WERI-Rb-1 (cell line): Measurements from ENCODE around the gene WDR31.

Source experiments
- DNase-seq: peaks from one replicate; pipeline ENCODE4 v3.0.0-alpha.2; 2020
- H3K27ac ChIP-seq: fragments of 250-450 bp; sonication (Bioruptor Pico); 2 replicates; pipeline ENCODE4 v1.5.1; 2020; ENCODE audit warnings: mild to moderate bottlenecking, moderate library complexity
- H3K27me3 ChIP-seq: fragments of 250-450 bp; sonication (Bioruptor Pico); 2 replicates; pipeline ENCODE4 v1.5.1; 2021; ENCODE audit warnings: mild to moderate bottlenecking, low read depth, moderate library complexity; ENCODE audit not compliant: insufficient read depth, severe bottlenecking
- H3K36me3 ChIP-seq: fragments of 250-450 bp; sonication (Bioruptor Pico); 2 replicates; pipeline ENCODE4 v1.5.1; 2020; ENCODE audit warnings: mild to moderate bottlenecking, moderate library complexity
- H3K4me3 ChIP-seq: 2 replicates; pipeline ENCODE4 v1.5.1; 2011; ENCODE audit warnings: low read depth, mild to moderate bottlenecking, control low read depth, low read length
- H3K9me3 ChIP-seq: fragments of 250-450 bp; sonication (Bioruptor Pico); 2 replicates; pipeline ENCODE4 v1.5.1; 2021; ENCODE audit warnings: mild to moderate bottlenecking, moderate library complexity; ENCODE audit not compliant: severe bottlenecking
- TF ChIP-seq, protein P1 (sequence below): IDR thresholded peaks from 2 replicates; pipeline ENCODE4 v1.5.1; 2011; ENCODE audit warnings: low read depth, mild to moderate bottlenecking, control low read depth, inconsistent platforms, low read length

WDR31 gene

DNA sequence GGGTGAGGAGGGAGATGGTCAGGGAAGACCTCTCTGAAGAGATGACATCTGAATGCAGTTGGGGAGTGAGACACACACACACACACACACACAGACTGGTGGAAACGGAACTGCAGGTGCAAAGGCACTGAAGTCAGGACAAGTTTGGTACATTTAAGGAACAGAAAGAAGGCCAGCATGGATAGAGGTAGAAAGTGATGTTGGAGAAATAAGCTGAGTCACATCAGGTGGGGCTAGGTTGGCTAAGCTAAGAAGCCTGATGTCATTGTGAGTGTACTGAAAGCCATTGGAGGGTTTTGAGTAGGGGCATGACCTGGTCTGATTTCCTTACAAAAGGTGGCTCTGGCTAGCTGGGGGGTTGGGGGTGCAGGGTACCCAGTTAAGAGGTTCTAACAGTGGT, 12.3 kb upstream of the WDR31 start:
- DNase-seq, result no peak
- TF ChIP-seq, protein P1, sequence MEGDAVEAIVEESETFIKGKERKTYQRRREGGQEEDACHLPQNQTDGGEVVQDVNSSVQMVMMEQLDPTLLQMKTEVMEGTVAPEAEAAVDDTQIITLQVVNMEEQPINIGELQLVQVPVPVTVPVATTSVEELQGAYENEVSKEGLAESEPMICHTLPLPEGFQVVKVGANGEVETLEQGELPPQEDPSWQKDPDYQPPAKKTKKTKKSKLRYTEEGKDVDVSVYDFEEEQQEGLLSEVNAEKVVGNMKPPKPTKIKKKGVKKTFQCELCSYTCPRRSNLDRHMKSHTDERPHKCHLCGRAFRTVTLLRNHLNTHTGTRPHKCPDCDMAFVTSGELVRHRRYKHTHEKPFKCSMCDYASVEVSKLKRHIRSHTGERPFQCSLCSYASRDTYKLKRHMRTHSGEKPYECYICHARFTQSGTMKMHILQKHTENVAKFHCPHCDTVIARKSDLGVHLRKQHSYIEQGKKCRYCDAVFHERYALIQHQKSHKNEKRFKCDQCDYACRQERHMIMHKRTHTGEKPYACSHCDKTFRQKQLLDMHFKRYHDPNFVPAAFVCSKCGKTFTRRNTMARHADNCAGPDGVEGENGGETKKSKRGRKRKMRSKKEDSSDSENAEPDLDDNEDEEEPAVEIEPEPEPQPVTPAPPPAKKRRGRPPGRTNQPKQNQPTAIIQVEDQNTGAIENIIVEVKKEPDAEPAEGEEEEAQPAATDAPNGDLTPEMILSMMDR, result no peak
- Histone ChIP-seq H3K27ac (no peak overlapping the region), H3K4me3 (no peak overlapping the region), H3K36me3 (no peaks in the 10 kb centered on the region), H3K9me3 (no peaks in the 10 kb centered on the region), H3K27me3 (no peaks in the 10 kb centered on the region)

- Histone ChIP-seq H3K27me3 (no peaks in the 10 kb centered on the region), H3K27ac (no peak overlapping the region), H3K36me3 (no peaks in the 10 kb centered on the region), H3K4me3 (no peak overlapping the region), H3K9me3 (no peaks in the 10 kb centered on the region)
- DNase-seq, result no peak
- TF ChIP-seq, protein P1, result no peak
Observed at GRCh38 chr9:113352006-113352405, 11.9 kb upstream of the WDR31 start.

GRCh38 chr9:113350937-113351336, 10.9 kb upstream of the WDR31 start:
- H3K36me3 ChIP-seq, result no peaks in the 10 kb centered on the region
- TF ChIP-seq, protein P1, result no peak
- H3K4me3 ChIP-seq, result no peak overlapping the region
- H3K27me3 ChIP-seq, result no peaks in the 10 kb centered on the region
- no peak overlapping the region for H3K27ac ChIP-seq
- DNase-seq, result no peak
- H3K9me3 ChIP-seq, result no peaks in the 10 kb centered on the region

DNA sequence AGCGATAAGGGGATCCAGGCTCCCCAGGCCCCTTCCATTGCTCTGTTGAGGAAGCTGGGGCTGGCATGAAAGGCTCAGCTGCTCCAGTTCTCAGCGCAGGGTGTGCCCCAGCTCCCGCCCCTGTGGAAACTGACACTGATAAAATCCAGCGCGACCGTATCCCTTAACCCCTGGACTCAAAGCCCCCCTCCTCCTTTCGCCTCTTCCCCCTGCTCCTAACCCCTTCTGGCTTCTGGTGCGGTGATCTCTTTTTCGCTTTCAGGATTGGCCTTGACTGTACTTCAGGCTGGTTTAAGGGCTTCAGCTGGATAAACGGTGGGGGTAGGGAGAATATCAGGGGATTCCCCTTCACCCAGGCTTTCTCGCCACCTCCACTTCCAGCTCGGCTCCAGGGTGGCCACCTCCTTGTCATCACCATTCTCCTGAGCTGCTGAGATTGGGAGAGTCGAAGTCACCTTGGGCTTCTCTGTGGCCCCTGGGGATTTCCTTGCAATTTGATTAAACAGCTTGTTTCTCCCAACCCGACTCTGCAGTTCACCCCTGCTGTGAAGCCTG, 10.1 kb upstream of the WDR31 start:
- H3K9me3 ChIP-seq, result no peaks in the 10 kb centered on the region
- no peaks in the 10 kb centered on the region for H3K36me3 ChIP-seq
- H3K27ac ChIP-seq, result peak overlapping the region; percentile 48
- TF ChIP-seq, protein P1, result no peak
- peak overlapping the region; percentile 14 for H3K4me3 ChIP-seq
- peak; percentile 65 for DNase-seq
- H3K27me3 ChIP-seq, result no peaks in the 10 kb centered on the region

DNA sequence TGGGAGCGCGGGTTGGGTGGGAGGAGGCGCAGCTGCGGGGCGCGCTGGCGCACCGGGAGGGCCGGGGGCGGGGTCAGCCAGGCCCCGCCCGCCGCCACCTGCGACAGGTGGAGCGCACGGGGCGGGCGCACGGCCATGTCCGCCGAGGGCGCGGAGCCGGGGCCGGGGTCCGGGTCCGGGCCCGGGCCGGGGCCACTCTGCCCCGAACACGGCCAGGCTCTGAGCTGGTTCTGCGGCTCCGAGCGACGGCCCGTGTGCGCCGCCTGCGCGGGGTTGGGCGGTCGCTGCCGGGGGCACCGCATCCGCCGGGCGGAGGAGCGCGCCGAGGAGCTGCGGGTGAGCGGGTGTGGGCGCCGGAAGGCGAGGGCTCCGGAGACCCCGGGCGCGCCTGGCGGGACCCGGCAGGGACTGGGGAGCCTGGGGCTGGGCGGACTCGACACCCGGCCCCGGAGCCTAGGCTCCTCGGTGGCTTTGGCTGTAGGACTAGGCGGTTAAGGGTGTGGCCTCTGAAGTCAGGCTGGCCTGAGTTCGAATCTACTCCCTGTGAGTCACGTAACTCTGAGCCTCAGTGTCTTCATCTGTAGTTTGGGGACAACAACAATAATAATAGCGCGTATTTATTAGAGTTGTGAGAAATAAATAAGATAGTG, 9.5 kb upstream of the WDR31 start, which contains the start of gene BSPRY:
BSPRY (plus strand) TSS at position 97 of the 650 bp plus-strand sequence; CDS start at position 136, 39 bp downstream.
- Histone ChIP-seq H3K9me3 (no peaks in the 10 kb centered on the region), H3K27ac (peak within 1 kb of the TSS; percentile 48), H3K27me3 (no peaks in the 10 kb centered on the region), H3K36me3 (no peaks in the 10 kb centered on the region), H3K4me3 (peak within 1 kb of the TSS; percentile 14)
- TF ChIP-seq, protein P1, result no peak
- DNase-seq, result no peak
